C1 segment of cervical spinal cord (tissue), 14 donors: ENCODE data around the gene KRT2.

Experiments
- DNase-seq, 14 donors: peaks; one replicate each; lab custom pipeline; 2025; lab: John Stamatoyannopoulos, UW

KRT2 gene

DNA sequence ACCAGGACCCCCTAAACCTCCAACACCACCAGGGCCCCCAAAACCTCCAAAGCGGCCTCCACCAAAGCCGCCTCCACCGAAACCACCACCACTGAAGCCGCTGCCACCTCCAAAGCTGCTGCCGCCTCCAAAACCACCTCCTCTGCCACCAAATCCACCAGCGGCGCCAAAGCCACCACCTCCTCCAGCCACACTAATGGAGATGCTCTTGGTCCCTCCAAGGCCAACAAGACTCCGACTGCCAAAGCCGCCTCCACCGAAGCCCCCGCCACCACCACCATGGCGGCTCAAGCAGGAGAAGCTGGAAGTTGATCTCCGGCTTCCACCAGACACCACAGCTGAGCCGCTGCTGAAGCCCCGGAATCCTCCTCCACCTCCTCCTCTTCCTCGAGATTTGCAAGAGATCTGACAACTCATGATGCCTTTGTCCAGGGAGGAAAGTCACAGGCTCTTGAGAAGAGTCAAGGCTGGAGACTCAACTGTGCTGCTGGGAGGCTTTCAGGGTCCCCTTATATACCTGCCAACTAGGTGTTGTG, at the start of gene KRT2:
Gene KRT2 (minus strand): TSS at position 486 of the 536 bp plus-strand sequence. CDS start 69 bp downstream, at position 417.
- DNase-seq: no peak

DNA sequence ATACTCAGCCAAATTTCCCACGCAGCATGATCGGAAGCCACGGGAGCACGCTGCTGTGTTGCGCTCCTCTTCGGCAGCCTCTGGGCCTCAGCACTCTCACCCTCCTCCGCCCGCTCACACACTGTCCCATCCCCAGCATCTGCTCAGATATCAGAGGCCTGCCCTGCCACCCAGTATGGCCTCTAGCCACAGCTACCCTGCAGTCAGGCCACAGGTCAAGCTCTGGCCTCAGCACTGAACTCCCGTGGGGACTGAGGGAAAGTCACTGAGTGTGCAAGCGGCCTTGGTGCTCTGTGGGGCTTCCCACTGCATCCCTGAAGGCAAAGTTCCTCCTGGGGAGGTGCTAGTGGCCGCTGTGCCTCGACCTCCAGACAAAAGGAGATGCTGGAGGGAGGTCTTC, 49.3 kb upstream of the KRT2 start:
- DNase-seq: no peak

DNA sequence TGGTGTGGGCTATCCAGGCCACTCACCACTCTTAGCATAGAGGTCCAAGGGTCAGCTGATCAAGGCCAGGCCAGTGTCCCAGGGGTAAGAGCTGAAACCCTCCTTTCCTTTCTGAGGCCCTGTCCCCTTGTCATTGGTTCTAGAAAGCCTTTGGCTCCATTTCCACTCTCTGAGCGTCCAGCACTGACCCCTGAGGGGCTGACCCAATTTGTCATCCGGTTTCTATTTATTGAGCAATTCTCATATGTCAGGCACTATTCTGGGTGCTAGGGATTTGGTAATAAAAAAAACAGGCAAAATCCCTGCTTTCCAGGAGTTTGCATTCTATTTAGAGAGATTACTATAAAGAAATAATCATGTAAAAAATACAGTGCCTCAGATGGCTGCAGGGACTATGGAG, 47.9 kb upstream of the KRT2 start:
- DNase-seq: no peak

DNA sequence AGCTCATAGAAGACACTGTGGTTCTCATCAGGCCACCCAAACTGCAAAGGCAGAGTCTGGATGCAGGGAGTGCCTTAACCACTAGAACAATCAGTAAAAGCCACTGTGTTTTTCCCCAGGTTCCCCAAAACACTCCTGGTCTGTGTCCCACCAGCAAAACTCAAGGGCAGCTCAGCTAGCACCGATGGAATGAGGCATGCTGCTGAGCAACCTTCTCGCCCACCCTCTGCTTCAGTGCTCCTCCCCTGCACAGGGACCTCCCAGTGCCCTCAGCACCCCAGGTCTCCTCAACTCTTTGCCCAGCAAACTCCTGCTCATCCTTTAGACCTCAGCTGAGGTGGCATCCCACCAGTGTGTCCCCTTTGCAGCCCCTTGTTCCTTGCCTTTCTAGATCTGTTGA, 47.4 kb upstream of the KRT2 start:
- no peak for DNase-seq

DNA sequence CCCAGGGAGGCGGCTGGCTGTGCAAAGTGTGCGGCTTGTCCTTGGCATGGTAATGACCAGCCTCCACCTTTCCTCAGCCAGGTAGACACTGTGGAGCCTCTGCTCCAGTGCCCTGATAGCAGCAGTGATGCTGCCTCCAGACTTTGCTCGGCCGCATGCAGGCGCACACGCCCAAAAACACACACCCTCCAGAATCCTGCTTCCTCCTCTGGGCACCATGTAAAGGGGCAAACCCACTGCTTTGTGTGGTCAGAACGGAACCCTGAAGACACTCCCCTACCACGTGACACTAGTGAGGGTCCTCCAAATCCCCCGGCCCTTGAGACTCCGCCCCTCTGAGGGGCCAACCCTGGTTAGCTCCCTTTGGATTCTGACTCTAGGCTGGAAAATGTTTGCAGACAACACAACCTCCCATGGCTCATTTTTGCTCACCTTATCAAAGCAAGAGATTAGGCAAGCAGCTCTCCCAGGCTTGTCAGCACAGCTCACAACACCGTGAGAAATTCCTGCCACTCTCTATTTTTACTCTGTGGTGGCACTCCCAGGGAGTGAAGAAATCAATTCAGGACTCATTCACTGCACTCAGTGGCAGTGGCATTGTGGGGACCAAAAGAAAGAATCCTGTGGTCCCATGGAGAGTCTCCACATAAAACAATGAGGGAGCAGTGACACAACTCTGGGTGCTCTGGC, 46.8 kb upstream of the KRT2 start:
- no peak for DNase-seq

DNA sequence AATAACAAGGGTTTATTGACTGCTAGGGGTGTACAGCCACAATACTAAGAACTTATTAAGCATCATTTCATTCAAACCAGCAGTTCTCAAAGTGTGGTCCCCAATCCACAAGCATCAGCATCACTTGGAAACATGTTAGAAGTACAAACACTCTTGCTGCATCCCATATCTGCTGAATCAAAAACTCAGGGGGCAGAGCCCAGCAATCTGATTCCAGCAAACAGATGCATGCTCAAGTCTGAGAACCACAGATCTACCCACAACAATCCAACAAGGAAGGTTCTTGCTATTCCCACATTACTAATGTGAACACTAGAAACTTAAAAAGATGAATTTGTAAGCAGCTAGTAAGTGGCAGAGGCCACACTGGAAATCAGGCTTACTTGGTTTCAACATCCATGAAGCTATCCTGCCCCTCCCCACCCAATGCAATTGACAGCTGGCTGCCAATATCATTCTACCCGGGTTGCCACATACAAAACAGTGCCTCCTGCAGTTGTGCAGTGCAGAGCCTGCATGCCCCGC, 45.1 kb upstream of the KRT2 start:
- no peak for DNase-seq

DNA sequence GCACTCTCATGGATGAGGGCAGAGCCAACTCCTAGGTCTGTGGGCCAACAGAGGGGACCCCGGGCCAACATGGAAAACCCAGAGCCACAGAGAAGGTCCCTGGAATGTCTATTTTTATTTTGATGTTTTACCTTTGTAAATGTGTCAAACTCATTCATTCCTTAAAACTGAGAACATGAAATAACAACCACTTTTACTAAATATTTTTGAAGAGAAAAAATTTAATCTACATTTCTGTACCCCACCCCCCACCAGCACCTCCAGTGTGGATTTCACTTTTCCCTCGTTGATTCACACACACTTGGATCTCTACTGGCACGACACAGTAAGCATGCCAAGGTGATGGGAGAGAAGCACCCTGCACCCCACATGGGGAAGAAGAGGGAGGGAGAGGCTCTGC, 44.6 kb upstream of the KRT2 start:
- no peak for DNase-seq

DNA sequence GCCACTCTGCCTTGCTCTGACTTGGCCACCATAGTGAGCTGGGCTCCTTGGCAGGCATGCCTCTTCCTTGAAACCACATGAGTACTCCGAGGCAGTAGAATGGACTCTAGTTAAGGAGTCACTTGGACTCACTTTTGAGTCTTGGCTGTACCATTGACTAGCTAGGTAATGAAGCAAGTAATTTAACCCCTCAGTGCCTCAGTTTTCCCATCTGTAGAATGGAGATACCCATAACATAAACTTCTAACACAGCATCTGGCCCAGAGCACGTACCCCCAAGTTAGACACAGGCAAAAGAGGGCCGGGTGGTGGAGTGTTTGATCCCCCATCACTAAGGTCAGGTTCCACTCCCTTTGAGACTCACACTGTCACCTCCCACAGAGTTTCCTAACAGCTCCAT, 43.0 kb upstream of the KRT2 start:
- DNase-seq: no peak

DNA sequence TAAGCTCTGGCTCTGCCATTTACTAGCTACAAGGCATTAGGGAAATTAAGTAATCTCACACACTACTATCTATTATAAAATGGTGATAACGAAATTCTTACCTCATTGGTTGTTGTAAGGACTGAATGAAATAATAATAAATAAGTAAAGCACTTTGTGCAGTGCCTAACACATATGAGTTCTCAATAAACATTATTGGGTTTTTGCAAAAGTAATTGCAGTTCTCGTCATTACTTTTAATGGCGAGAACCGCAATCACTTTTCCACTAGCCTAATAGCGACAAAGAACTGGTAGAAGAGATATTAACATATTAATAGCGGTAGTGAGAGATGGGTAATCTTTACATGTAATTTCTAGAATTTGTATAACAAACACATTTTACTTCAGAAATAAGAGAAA, 42.1 kb upstream of the KRT2 start:
- no peak for DNase-seq

DNA sequence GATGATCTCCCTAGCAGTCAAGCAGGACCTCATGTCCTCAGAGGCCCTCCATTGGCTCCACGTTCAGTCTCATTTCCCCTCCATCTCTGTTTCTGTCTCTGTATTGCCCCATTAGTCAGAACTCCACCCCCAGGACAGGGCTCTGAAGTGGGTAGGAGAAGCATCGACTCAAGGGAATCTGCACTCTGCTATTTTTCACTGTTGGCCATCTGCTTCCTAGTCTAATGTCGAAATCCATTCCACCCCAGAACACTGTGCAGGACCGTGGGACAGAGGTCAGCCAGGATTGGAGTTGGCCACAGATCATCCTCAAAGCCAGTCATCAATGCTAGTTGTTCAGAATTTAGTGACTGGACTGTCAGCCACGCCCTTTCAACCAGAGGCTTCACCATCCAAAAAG, 41.2 kb upstream of the KRT2 start:
- DNase-seq: no peak

DNA sequence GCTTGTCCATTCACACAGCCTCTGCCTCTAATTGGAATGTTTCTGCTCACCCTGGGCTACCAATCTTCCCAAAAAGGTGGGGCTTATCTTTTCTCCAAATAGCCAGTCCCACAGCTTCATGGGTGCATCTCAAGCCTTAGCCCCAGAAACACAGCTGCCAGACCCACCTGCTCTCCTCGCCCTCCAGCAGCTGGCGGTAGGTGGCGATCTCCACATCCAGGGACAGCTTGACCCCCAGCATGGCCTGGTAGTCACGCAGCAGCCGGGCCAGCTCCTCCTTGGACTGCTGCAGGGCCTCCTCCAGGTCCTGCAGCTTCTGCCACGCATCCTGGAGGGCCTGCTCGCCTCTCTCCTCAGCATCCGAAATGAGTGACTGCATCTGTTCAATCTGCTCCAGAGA, 40.2 kb upstream of the KRT2 start:
- no peak for DNase-seq

DNA sequence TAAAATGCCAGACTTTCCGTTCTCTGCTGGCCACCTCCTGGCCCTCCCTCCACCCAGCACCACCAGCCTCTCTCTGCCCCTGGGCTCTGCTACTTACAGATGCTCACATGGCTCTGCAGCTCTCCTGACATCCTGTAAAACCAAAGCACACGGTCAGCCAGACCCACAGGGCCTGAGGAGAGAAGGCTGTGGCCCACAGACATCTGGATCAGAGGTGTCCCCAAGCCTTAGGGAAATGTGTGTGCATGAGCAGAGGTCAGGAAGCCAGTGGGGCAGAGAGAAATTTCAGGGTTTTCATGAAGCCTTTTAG, 39.8 kb upstream of the KRT2 start:
- no peak for DNase-seq

DNA sequence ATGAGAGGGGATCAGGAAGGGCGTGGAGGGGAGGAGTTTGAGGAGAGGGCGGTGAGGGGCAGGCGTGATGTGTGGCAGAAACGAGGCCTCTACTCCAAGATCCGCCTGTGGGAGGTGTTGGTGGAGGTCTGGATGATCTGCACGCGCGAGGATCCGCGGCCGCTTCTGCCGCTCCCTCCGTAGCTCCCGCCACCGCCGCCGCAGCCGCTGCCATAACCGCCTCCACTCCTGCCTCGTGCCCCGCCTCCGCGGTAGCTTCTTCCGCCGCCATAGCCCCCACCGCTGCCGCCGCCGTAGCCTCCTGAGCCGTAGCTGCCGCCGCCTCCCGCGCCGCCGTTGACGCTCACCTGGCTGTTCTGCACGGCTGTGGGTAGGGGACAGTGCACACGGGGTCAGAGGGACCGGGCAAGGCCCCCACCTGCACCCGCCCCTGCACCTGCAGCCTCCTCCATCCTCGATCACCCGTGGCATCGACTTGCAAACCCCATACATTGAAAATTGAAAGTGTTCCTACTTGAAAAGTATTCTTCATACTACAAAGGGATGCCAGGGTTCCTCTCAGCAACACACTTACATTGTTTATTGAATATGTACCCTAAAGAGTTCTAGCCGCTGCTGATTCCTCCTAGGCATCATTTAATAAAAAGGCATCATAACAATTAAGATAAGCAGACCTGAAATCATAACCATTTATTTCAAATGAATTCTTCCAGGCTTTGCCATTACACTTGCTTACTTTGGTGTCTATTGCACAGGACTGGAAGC, 39.2 kb upstream of the KRT2 start:
- no peak for DNase-seq

DNA sequence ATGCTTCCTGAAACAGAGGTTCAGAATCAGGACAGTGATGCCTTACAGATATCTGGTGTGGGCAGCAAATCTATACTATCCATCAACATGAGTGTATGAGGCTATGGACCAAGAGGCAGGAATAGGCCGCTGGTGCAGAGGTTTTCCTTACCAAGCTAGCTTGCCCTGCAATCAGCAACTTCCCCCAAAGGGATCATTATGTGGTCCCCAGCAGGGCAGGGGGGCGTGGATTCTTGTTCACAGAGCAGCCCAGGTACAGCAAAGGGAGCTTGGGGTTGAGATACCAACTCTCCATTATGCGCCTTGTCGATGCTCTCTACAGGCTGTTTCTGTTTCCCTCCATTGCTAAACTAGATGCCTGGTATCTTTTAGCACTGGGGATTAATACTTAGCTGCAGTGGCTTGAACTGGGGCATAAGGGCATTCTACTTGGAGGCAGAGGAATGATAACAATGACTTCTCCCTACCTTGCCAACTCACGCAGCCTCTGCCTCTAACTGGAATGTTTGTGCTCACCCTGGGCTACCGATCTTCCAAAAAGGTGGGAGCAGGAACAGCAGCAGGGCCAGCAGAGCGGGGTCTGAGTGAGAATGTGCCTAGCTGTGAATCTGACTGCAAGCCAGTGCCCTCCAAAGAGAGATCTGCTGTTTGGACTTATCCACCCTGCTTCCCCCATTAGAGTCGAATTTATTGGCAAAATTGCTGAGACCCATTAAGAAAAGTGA, 38.5 kb upstream of the KRT2 start:
- DNase-seq: no peak

DNA sequence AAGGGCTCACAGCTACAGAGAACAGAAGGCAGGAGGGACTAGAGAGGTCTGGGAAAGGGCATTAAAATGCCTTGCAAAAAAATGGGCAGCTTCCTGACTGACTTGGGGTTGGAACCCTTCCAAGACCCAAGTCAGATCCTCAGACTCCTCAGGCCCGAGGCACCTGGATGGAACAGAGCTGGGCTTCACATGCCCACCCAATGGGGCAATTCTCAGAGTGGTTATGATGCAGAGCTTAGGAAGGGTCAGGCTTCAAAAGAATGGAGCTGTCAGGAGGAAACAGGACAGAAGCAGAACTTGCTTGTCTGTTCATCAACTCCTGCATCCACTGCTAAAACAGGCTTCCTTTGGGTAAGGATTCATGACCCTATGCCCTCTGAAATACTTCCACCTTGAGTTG, 37.9 kb upstream of the KRT2 start:
- DNase-seq: no peak

DNA sequence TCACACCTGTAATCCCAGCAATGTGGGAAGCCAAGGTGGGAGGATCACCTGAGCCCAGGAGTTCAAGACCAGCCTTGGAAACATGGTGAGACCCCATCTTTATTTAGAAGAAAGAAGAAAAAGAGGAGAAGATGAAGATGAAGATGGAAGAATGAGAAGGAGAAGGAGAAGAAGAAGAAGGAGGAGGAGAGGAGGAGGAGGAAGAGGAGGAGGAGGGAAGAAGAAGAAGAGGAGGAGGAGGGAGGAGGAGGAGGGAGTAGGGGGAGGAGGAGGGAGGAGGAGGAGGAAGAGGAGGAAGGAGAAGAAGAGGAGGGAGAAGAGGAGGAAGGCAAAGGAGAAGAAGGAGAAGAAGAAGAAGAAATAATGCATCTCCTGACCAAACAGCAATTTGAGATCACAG, 37.2 kb upstream of the KRT2 start:
- no peak for DNase-seq

DNA sequence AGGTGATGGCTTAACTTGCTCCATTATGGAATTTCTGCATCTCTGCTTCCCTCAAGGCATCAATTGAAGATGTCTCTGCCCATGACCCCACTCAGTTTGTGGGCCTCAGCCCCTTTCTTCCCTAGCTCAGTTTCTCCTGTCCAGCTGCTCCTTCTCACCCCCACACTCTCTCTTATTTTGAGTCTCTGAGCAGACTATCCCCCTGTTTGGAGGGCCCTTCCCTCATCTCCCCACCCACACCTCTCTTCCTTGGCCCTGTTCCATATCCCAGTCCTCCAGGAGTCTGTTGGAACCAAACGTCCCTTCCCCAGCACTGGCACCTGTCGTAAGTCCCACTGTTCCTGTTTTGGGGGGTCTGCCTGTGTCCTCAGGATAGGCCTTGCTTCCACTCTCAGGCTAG, 36.5 kb upstream of the KRT2 start:
- no peak for DNase-seq

DNA sequence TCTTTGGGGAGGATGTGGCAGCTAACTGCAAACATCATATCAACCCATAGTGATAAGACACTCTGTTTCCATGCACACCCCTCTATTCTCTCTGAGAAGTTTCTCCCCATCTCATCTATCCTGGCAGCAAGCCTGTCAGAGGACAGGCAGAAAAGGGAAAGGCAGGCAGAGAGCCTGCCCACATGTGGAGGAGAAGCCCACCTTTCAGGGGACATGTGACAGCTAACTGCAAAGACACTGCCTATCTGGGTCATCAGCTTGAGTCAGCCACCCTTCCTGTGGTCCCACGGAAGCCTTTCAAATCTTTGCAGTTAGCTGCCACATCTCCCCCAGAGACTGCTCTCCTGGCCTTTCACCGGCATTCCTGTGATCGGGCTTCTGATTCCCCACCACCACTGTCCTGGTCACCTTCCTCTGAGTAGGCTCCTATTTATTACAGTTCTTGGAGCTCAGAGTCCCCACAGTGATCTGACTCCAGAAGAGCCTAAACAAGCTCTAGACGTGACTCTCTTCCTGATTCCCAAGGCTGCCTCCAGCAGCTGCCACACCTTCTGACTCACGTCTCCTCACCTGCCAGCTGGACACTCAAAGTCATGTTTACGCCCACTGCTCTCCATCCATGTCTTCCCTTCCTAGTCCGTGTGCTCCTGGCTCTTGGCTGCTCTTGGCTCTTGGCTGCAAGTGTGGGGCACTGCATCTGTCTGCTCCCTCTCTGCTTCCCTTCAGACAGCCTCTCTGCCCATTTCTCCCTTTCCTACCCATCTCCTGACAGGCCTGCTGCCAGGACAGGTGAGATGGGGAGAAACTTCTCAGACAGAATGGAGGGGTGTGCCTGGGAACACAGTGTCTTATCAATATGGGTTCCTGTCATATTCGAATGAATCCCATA, 35.7 kb upstream of the KRT2 start:
- no peak for DNase-seq

DNA sequence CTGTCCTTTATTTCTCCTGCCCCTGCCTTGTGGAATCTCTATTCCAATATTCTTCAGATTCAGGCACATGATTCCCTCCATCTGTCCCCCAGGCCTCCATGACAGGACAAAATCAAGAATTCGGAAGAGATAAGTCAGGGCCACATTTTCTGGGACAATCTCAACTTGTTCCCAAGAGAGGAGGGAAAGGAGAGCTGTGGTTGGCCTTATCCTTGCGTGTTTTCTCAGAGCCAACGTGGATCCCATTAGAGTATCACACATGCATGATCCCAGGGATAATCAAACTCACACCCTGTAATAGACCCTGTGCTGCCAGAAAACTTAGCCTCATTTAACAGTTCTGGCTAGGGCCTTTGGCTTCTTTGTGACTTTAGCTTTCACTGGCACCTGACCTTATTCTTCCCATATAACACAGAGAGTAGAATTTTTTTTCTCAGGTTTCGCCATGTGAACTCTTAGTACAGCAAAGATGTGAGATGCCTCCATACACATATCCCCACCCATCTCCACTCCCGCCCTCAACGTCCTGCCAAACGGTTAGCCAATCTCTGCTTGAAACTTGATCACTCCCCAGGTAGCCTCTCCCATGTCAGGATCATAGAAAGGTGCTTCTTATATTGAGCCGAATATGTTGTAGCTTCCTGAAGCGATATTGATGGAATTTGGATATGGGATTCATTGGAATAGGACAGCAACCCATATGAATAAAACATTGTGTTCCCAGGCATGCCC, 34.9 kb upstream of the KRT2 start:
- no peak for DNase-seq

DNA sequence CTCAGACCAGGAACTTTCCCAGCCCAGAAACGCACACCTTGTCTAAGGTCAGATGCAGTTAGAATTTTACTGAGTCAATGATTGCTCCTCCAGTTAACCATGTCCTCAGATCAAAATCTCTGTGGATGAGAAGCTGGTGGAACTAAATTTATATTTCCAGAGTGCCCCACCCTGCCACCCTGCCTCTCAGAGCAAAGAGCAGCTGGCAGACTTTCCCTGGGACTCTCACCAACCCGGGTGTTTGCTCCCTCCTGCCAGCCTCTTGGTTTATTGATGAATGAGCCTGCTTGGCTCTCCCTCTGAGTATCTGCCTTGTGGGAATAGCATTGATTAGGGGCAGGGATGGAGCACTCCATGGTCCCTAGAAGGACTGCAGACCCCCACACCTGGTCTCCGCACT, 34.1 kb upstream of the KRT2 start:
- DNase-seq: no peak

DNA sequence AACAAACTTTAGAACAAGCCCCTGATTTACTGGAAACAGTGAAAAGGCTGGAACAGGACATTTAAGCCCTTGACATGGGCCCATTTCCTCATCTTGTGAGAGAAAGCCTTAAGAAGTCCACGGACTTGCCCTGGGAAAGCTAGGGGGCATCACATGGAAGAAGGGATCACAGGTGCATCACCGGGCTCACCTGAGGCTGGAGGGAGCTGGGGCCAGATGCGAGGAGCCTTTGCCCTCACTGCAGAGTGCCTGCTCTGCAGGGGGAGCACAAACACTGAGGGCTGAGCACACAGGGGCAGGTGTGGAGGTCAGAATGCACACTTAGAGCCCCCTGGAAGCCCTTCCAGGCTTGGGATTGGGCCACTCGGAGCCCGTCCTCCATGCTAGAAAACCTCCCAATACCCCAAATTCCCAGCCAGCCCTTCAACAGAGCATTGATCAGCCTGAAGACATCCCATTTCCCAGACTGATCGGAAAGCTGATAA, 33.4 kb upstream of the KRT2 start:
- no peak for DNase-seq
